Measurements from ENCODE around the gene ZNF805. TPM values are rescaled to one million over a fixed set of nuclear protein-coding genes. Genes with fewer than 3 reads are reported as not detected.
"Not testable (repeated sequence)": the region's sequence is repeated elsewhere in the genome, so short reads cannot be mapped to it uniquely, and the experiment has no call there.

Gene ZNF805
- total RNA-seq, 3 donors from 2014 or later (not counting 1 experiment from before 2014, with no cell fraction given) = 25.9 to 32.7 (median 31.0) TPM

DNA sequence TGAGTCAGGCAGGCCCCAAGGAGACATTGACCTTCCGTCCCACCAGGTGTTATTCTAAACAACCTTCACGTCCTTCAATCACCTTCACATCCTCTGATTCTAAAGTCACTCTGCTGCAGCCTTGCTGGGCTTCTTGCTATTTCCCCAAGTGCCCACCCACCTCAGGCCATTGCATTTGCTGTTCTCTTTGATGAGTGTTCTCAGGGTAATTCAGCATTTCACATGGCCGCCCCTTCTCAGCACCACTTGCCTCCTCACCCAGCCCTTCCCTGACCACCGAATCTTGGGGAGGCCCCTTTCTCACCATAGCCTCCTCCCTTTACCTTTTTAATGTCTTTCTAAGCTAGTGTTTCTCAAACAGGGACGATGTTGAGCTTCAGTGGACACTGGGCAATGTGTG, 4.6 kb downstream of the ZNF805 start:
- WGBS (ENCODE audit: insufficient coverage) = 95% methylated on average over 5 of the region's 5 CpGs
- H3K4me3 ChIP-seq (ENCODE audit: low read length) = no peak overlapping the region
- Mint-ChIP-seq H3K4me1 (peaks cover 28 to 33% of the 10 kb centered on the region in 2 donors), H3K27me3 (ENCODE audit: low read depth in 2 of 2) (no peaks in the 10 kb centered on the region), H3K4me3 (no peak overlapping the region), H3K9me3 (no peaks in the 10 kb centered on the region), H3K36me3 (peaks cover 3% of the 10 kb centered on the region), H3K27ac (no peak overlapping the region)
- H3K36me3 ChIP-seq (ENCODE audit: control insufficient read depth, insufficient read depth, low read length) = peaks cover 32% of the 10 kb centered on the region
- intact Hi-C loops (cut with micrococcal nuclease) = no loop called here
- DNase-seq = no peak
- no peaks in the 10 kb centered on the region for H3K27me3 ChIP-seq (ENCODE audit: control insufficient read depth, insufficient read depth, low read length)
- no peak overlapping the region for H3K27ac ChIP-seq (ENCODE audit: low read length)
- peaks cover 18% of the 10 kb centered on the region for H3K4me1 ChIP-seq (ENCODE audit: control insufficient read depth, insufficient read depth, low read length)
- ATAC-seq = no peak
- H3K9me3 ChIP-seq (ENCODE audit: control insufficient read depth, insufficient read depth, low read length) = no peaks in the 10 kb centered on the region
- TF ChIP-seq, protein P1, sequence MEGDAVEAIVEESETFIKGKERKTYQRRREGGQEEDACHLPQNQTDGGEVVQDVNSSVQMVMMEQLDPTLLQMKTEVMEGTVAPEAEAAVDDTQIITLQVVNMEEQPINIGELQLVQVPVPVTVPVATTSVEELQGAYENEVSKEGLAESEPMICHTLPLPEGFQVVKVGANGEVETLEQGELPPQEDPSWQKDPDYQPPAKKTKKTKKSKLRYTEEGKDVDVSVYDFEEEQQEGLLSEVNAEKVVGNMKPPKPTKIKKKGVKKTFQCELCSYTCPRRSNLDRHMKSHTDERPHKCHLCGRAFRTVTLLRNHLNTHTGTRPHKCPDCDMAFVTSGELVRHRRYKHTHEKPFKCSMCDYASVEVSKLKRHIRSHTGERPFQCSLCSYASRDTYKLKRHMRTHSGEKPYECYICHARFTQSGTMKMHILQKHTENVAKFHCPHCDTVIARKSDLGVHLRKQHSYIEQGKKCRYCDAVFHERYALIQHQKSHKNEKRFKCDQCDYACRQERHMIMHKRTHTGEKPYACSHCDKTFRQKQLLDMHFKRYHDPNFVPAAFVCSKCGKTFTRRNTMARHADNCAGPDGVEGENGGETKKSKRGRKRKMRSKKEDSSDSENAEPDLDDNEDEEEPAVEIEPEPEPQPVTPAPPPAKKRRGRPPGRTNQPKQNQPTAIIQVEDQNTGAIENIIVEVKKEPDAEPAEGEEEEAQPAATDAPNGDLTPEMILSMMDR (IDR thresholded peaks at IDR 0.05) = no peak

DNA sequence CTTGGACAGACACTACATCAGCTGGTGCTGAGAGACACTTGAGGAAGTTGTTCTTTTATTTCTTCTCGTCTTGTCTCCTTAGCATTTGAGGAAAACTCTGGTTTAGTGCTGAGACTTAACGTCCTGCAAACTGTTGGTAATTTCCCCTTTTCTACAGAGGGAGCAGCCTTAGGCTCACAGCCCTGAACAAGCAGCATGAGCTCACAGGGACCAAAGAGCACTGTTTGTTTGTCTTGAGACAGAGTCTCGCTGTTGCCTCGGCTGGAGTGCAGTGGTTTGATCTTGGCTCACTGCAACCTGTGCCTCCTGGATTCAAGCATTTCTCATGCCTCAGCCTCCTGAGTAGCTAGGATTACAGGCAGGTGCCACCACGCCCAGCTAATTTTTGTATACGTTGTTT, 5.5 kb downstream of the ZNF805 start:
- no peak for DNase-seq
- WGBS (ENCODE audit: insufficient coverage) = 96% methylated on average over 6 of the region's 6 CpGs
- no peak for ATAC-seq
- peaks cover 14% of the 10 kb centered on the region for H3K4me1 ChIP-seq (ENCODE audit: control insufficient read depth, insufficient read depth, low read length)
- H3K4me3 Mint-ChIP-seq = no peak overlapping the region
- no peaks in the 10 kb centered on the region for H3K9me3 ChIP-seq (ENCODE audit: control insufficient read depth, insufficient read depth, low read length)
- H3K4me3 ChIP-seq (ENCODE audit: low read length) = no peak overlapping the region
- H3K9me3 Mint-ChIP-seq = no peaks in the 10 kb centered on the region
- H3K27me3 Mint-ChIP-seq (ENCODE audit: low read depth in 2 of 2) = no peaks in the 10 kb centered on the region
- H3K36me3 ChIP-seq (ENCODE audit: control insufficient read depth, insufficient read depth, low read length) = peaks cover 39% of the 10 kb centered on the region
- no peak overlapping the region for H3K27ac Mint-ChIP-seq
- intact Hi-C loops (cut with micrococcal nuclease) = no loop called here
- no peak overlapping the region for H3K27ac ChIP-seq (ENCODE audit: low read length)
- peaks cover 12% of the 10 kb centered on the region for H3K36me3 Mint-ChIP-seq
- TF ChIP-seq, protein P1 (IDR thresholded peaks at IDR 0.05) = no peak
- H3K4me1 Mint-ChIP-seq = peaks cover 23 to 30% of the 10 kb centered on the region in 2 donors
- H3K27me3 ChIP-seq (ENCODE audit: control insufficient read depth, insufficient read depth, low read length) = no peaks in the 10 kb centered on the region

DNA sequence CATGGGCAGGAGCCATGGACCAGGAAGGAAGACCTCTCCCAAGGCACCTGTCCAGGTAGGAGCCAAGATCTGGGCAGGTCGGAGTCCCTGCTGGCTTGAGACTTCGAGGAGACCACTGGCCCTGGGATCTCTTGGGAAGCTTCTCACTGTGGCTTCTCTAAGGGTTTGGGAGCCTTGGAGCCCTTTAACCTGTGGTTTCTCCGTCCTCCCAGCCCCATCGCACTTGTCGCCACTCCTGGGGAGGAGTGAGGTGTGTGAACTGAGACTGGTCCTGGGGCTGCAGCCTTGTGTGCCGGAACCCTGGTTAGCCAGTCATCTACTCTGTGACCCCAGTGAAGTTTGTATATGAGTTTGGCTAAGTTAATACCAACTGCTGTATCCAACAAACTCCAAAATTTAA, 8.2 kb downstream of the ZNF805 start:
- Histone ChIP-seq H3K36me3 (ENCODE audit: control insufficient read depth, insufficient read depth, low read length) (peaks cover 54% of the 10 kb centered on the region), H3K4me3 (ENCODE audit: low read length) (no peak overlapping the region), H3K4me1 (ENCODE audit: control insufficient read depth, insufficient read depth, low read length) (no peaks in the 10 kb centered on the region), H3K9me3 (ENCODE audit: control insufficient read depth, insufficient read depth, low read length) (no peaks in the 10 kb centered on the region), H3K27me3 (ENCODE audit: control insufficient read depth, insufficient read depth, low read length) (no peaks in the 10 kb centered on the region), H3K27ac (ENCODE audit: low read length) (no peak overlapping the region)
- intact Hi-C loops (cut with micrococcal nuclease) = no loop called here
- Mint-ChIP-seq H3K36me3 (peaks cover 23% of the 10 kb centered on the region), H3K9me3 (no peaks in the 10 kb centered on the region), H3K4me1 (peaks cover 0 to 11% of the 10 kb centered on the region in 2 donors), H3K27ac (no peak overlapping the region), H3K27me3 (ENCODE audit: low read depth in 2 of 2) (no peaks in the 10 kb centered on the region), H3K4me3 (no peak overlapping the region)
- TF ChIP-seq, protein P1 (IDR thresholded peaks at IDR 0.05) = no peak
- WGBS (ENCODE audit: insufficient coverage) = 89% methylated on average over 6 of the region's 6 CpGs
- DNase-seq (no peak), ATAC-seq (no peak)

DNA sequence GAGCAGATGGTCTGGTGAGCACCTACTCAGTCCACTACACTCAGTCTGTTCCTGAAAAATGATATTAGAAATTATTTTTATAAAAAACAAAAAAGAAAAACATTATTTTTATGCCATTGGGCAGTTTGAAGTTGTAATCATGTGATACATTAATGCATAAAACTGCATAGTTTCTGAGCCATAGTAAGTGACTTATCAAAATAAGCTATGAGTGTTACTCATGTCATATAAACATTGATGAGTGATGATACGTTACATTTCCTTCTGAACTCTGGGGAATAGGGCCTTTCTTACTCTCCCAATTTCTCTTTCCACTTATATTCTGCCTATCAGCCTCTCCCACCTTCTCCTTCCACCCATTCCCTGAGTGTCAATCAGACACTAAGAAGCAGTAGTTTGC, 8.9 kb downstream of the ZNF805 start:
- ATAC-seq (no peak), DNase-seq (no peak)
- H3K4me3 Mint-ChIP-seq = no peak overlapping the region
- no CpG with 5 or more reads among the region's 1 CpG for WGBS (ENCODE audit: insufficient coverage)
- Histone ChIP-seq H3K4me1 (ENCODE audit: control insufficient read depth, insufficient read depth, low read length) (no peaks in the 10 kb centered on the region), H3K4me3 (ENCODE audit: low read length) (no peak overlapping the region), H3K27ac (ENCODE audit: low read length) (no peak overlapping the region), H3K36me3 (ENCODE audit: control insufficient read depth, insufficient read depth, low read length) (peaks cover 61% of the 10 kb centered on the region), H3K9me3 (ENCODE audit: control insufficient read depth, insufficient read depth, low read length) (no peaks in the 10 kb centered on the region), H3K27me3 (ENCODE audit: control insufficient read depth, insufficient read depth, low read length) (no peaks in the 10 kb centered on the region)
- TF ChIP-seq, protein P1 (IDR thresholded peaks at IDR 0.05) = no peak
- no peaks in the 10 kb centered on the region for H3K27me3 Mint-ChIP-seq (ENCODE audit: low read depth in 2 of 2)
- H3K4me1 Mint-ChIP-seq = peaks cover 0 to 11% of the 10 kb centered on the region in 2 donors
- H3K36me3 Mint-ChIP-seq = peaks cover 27% of the 10 kb centered on the region
- intact Hi-C loops (cut with micrococcal nuclease) = no loop called here
- H3K27ac Mint-ChIP-seq = no peak overlapping the region
- no peaks in the 10 kb centered on the region for H3K9me3 Mint-ChIP-seq

DNA sequence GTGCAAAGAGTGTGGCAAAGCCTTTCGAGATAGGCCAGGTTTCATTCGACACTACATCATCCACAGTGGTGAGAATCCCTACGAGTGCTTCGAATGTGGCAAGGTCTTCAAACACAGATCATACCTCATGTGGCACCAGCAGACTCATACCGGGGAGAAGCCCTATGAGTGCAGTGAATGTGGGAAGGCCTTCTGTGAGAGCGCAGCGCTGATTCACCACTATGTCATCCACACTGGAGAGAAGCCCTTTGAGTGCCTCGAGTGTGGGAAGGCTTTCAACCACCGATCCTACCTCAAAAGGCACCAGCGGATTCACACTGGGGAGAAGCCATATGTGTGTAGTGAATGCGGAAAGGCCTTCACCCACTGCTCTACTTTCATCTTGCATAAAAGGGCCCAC, 13.3 kb downstream of the ZNF805 start:
- H3K4me3 ChIP-seq (ENCODE audit: low read length); H3K27ac Mint-ChIP-seq; H3K4me1 ChIP-seq (ENCODE audit: control insufficient read depth, insufficient read depth, low read length); ATAC-seq; H3K27ac ChIP-seq (ENCODE audit: low read length); H3K4me3 Mint-ChIP-seq; H3K27me3 Mint-ChIP-seq (ENCODE audit: low read depth in 2 of 2); DNase-seq; H3K9me3 Mint-ChIP-seq; H3K9me3 ChIP-seq (ENCODE audit: control insufficient read depth, insufficient read depth, low read length); H3K27me3 ChIP-seq (ENCODE audit: control insufficient read depth, insufficient read depth, low read length); intact Hi-C loops (cut with micrococcal nuclease): not testable (repeated sequence)
- H3K36me3 ChIP-seq (ENCODE audit: control insufficient read depth, insufficient read depth, low read length) = peaks cover 50% of the 10 kb centered on the region
- peaks cover 27% of the 10 kb centered on the region for H3K36me3 Mint-ChIP-seq
- H3K4me1 Mint-ChIP-seq = peaks cover 0 to 11% of the 10 kb centered on the region in 2 donors
- 94% methylated on average over 3 of the region's 11 CpGs for WGBS (ENCODE audit: insufficient coverage)
